Endothelial cell (in vitro differentiated cells): ENCODE measurements around the gene MCCD1. TPM values are rescaled to one million over a fixed set of nuclear protein-coding genes. Genes with fewer than 3 reads are reported as not detected.
"Not testable (repeated sequence)": the region's sequence is repeated elsewhere in the genome, so short reads cannot be mapped to it uniquely, and the experiment has no call there.

Experiments
- DNase-seq: peaks from one replicate; pipeline ENCODE4 v3.0.0; 2021; ENCODE audit warnings: low spot score
- H3K27ac Mint-ChIP-seq: one replicate; pipeline ENCODE4 v1.8.0; 2021; ENCODE audit warnings: mixed read lengths, inconsistent platforms; ENCODE audit not compliant: unreplicated experiment
- H3K27me3 Mint-ChIP-seq: one replicate; pipeline ENCODE4 v1.8.0; 2021; ENCODE audit warnings: mild to moderate bottlenecking, moderate library complexity, mixed read lengths, inconsistent platforms; ENCODE audit not compliant: unreplicated experiment
- H3K36me3 Mint-ChIP-seq: one replicate; pipeline ENCODE4 v1.8.0; 2021; ENCODE audit warnings: mild to moderate bottlenecking, low read depth, mixed read lengths, inconsistent platforms; ENCODE audit not compliant: unreplicated experiment
- H3K4me1 Mint-ChIP-seq: one replicate; pipeline ENCODE4 v1.8.0; 2021; ENCODE audit warnings: mild to moderate bottlenecking, mixed read lengths, inconsistent platforms; ENCODE audit not compliant: unreplicated experiment
- H3K4me3 Mint-ChIP-seq: one replicate; pipeline ENCODE4 v1.8.0; 2021; ENCODE audit warnings: mild to moderate bottlenecking, mixed read lengths, inconsistent platforms; ENCODE audit not compliant: unreplicated experiment
- H3K9me3 Mint-ChIP-seq: one replicate; pipeline ENCODE4 v1.8.0; 2021; ENCODE audit warnings: mixed read lengths, inconsistent platforms; ENCODE audit not compliant: unreplicated experiment
- total RNA-seq: library from RNA; stranded (reverse); fragmentation: NEBNext Ultra II Directional; extraction: Animal tissue kit (Norgen Biotek cat#: 25700); gene quantifications from one replicate; pipeline ENCODE4 v1.2.1, GENCODE V29; 2021; ENCODE audit not compliant: unreplicated experiment
- TF ChIP-seq, protein P1 (sequence below): fragments of 200-600 bp; sonication (generic); IDR thresholded peaks from one replicate; pipeline ENCODE4 v1.5.0; 2021; ENCODE audit warnings: antibody characterized with exemption; ENCODE audit not compliant: unreplicated experiment

The MCCD1 gene
- total RNA-seq, 1 donor from 2014 or later = not detected

DNA sequence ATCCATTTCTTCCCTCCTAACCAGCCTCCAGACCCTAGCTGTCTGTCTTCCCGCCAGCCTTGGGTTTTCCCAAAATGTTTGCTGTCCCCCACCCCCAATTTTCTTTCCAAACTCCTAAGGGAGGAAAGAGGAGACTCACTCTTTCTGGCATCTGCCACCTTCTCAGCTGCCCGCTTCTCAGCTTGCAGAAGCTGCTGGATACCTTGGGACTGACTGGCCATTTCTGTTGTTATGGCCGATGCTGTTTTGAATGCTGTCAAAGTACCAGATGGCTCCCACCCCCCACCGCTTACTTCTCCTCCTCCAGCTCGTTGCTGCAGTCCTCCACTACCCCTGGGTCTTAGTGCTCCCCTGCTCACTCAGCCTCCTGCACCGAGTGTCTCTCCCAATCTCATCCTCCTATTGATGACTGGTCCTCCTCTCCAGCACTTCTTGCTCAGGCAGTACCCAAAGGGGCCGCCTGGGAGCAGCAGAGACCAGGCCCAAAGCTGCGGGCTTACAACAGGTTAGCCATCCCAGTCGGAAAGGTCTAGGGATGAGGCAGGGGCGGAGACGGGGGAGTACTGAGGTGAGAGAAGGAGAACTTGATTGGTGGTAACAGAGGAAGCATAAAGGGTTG lies 17.7 kb downstream of the MCCD1 start, which contains the start of gene ATP6V1G2:
Gene ATP6V1G2 (minus strand): TSS at position 270 of the 619 bp plus-strand sequence. CDS start 49 bp downstream, at position 221.
- TF ChIP-seq, protein P1, sequence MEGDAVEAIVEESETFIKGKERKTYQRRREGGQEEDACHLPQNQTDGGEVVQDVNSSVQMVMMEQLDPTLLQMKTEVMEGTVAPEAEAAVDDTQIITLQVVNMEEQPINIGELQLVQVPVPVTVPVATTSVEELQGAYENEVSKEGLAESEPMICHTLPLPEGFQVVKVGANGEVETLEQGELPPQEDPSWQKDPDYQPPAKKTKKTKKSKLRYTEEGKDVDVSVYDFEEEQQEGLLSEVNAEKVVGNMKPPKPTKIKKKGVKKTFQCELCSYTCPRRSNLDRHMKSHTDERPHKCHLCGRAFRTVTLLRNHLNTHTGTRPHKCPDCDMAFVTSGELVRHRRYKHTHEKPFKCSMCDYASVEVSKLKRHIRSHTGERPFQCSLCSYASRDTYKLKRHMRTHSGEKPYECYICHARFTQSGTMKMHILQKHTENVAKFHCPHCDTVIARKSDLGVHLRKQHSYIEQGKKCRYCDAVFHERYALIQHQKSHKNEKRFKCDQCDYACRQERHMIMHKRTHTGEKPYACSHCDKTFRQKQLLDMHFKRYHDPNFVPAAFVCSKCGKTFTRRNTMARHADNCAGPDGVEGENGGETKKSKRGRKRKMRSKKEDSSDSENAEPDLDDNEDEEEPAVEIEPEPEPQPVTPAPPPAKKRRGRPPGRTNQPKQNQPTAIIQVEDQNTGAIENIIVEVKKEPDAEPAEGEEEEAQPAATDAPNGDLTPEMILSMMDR = peak; percentile 67
- Mint-ChIP-seq H3K36me3 (no peaks in the 10 kb centered on the region), H3K4me3 (peak within 1 kb of the TSS; percentile 85), H3K27me3 (peaks cover 2% of the 10 kb centered on the region), H3K9me3 (no peaks in the 10 kb centered on the region), H3K4me1 (peaks cover 10% of the 10 kb centered on the region), H3K27ac (peak within 1 kb of the TSS; percentile 87)
- DNase-seq = peak; percentile 87

GRCh38 chr6:31546958-31547726 lies 18.4 kb downstream of the MCCD1 start, which contains the start of gene NFKBIL1:
TSS of gene NFKBIL1 (plus strand) at chr6:31547608. CDS start at chr6:31547695, 87 bp downstream.
- Mint-ChIP-seq H3K4me1 (peaks cover 10% of the 10 kb centered on the region), H3K36me3 (no peaks in the 10 kb centered on the region), H3K9me3 (no peaks in the 10 kb centered on the region), H3K4me3 (peak within 1 kb of the TSS; percentile 85), H3K27ac (peak within 1 kb of the TSS; percentile 87), H3K27me3 (peaks cover 2% of the 10 kb centered on the region)
- DNase-seq = peak; percentile 67
- TF ChIP-seq, protein P1 = no peak

DNA sequence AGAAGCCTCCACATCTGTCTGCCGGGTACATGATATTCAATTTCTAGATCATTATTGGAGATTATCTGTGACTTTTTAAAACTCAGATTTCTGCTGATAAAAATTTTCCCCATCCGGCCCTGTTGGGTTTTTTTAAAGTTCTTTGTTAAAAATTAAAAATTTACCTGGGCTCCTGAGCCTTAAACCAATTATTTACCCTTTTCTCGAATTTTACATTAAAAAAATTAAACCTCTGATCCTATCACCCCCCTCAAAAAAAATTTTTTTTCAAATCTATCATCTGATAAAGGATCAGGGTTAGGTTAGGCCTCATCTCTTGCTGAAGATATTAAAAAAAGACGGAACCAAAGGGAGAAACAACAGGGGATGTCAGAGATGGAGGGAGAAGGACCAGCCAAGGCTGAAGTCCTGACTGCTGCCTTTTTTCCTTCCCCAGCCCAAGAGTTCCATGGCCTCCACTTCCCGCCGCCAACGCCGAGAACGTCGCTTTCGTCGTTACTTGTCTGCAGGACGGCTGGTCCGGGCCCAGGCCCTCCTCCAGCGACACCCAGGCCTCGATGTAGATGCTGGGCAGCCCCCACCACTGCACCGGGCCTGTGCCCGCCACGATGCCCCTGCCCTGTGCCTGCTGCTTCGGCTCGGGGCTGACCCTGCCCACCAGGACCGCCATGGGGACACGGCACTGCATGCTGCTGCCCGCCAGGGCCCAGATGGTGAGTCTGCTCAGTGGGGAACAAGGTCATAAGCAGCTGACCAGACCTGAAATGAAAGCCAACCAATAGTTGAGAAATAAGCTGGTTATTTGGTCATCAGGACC lies 19.2 kb downstream of the MCCD1 start:
- TF ChIP-seq, protein P1 = no peak

GRCh38 chr6:31548544-31548873 lies 19.7 kb downstream of the MCCD1 start:
- Mint-ChIP-seq H3K9me3 (no peaks in the 10 kb centered on the region), H3K27ac (no peak overlapping the region), H3K4me3 (no peak overlapping the region), H3K4me1 (peaks cover 10% of the 10 kb centered on the region), H3K36me3 (no peaks in the 10 kb centered on the region), H3K27me3 (peaks cover 2% of the 10 kb centered on the region)
- TF ChIP-seq, protein P1 = no peak
- DNase-seq = no peak

More for the DNA sequence above, 19.2 kb downstream of the MCCD1 start:
- DNase-seq = no peak
- Mint-ChIP-seq H3K4me1 (peaks cover 10% of the 10 kb centered on the region), H3K27me3 (peaks cover 2% of the 10 kb centered on the region), H3K9me3 (no peaks in the 10 kb centered on the region), H3K36me3 (no peaks in the 10 kb centered on the region), H3K27ac (peak overlapping the region; percentile 87), H3K4me3 (peak overlapping the region; percentile 85)

DNA sequence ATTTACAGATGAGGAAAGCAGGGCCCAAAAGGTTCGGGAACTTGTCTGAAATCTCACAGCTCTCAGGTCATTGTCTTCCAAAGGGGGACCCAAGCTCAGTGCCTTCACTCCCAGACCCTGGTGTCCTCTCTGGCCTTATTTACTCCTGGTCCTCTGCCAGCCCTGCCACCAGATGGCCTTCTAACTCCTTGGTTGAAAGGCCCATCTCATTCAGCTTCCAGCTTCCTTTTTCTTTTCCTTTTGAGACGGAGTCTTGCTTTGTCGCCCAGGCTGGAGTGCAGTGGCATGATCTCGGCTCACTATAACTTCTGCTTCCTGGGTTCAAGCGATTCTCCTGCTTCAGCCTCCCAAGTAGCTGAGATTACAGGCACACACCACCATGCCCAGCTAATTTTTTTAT lies 22.6 kb downstream of the MCCD1 start:
- DNase-seq = peak; percentile 63
- H3K27ac Mint-ChIP-seq = peak overlapping the region; percentile 80
- H3K27me3 Mint-ChIP-seq, H3K9me3 Mint-ChIP-seq, H3K36me3 Mint-ChIP-seq, H3K4me1 Mint-ChIP-seq, H3K4me3 Mint-ChIP-seq: not testable (repeated sequence)
